Spleen (tissue), 11 donors: ENCODE data around the gene C1QBP. TPM values are rescaled to one million over a fixed set of nuclear protein-coding genes. Genes with fewer than 3 reads are reported as not detected.

ENCODE experiments used
- DNase-seq: peaks from one replicate; pipeline ENCODE4 v3.0.0-alpha.2; 2020
- H3K27ac ChIP-seq, 8 donors: fragments of 200-600 bp; sonication (generic) in 7 of 8; 1 replicate in 4 of 8; 2 replicates in 4 of 8; pipeline versions ENCODE4 v1.5.0 to v1.8.0; 2016 to 2021; ENCODE audit warnings: inconsistent platforms in 4 of 8, mild to moderate bottlenecking in 4 of 8, moderate library complexity in 1 of 8
- H3K27me3 ChIP-seq, 7 donors: fragments of 200-600 bp; sonication (generic) in 6 of 7; replicated peaks in 1 of 7; 1 replicate in 4 of 7; 2 replicates in 3 of 7; pipeline versions ENCODE4 v1.5.0 to v1.8.0; 2016 to 2021; ENCODE audit warnings: inconsistent platforms in 3 of 7, mild to moderate bottlenecking in 1 of 7
- H3K36me3 ChIP-seq, 6 donors: fragments of 200-600 bp; sonication (generic) in 5 of 6; 1 replicate in 4 of 6; 2 replicates in 2 of 6; pipeline versions ENCODE4 v1.5.0 to v1.8.0; 2016 to 2021; ENCODE audit warnings: inconsistent platforms in 2 of 6
- H3K4me1 ChIP-seq, 6 donors: fragments of 200-600 bp; sonication (generic) in 5 of 6; 1 replicate in 3 of 6; 2 replicates in 3 of 6; pipeline versions ENCODE4 v1.5.0 to v1.8.0; 2016 to 2021; ENCODE audit warnings: inconsistent platforms in 3 of 6
- H3K4me3 ChIP-seq, 8 donors: fragments of 200-600 bp; sonication (generic) in 7 of 8; 1 replicate in 4 of 8; 2 replicates in 4 of 8; pipeline versions ENCODE4 v1.5.0 to v1.8.0; 2016 to 2021; ENCODE audit warnings: inconsistent platforms in 4 of 8, mild to moderate bottlenecking in 4 of 8, moderate library complexity in 2 of 8
- H3K9me3 ChIP-seq, 8 donors: fragments of 200-600 bp; sonication (generic) in 7 of 8; 1 replicate in 4 of 8; 2 replicates in 4 of 8; pipeline versions ENCODE4 v1.5.0 to v1.8.0; 2016 to 2021; ENCODE audit warnings: inconsistent platforms in 4 of 8
- POLR2A ChIP-seq, 3 donors: fragments of 450-650 bp; IDR thresholded peaks; one replicate each; pipeline ENCODE4 v1.5.1; 2017; ENCODE audit warnings: antibody characterized with exemption in 3 of 3, mild to moderate bottlenecking in 1 of 3
- POLR2AphosphoS5 ChIP-seq, 3 donors: sonication (generic); formaldehyde crosslinking; IDR thresholded peaks; one replicate each; pipeline ENCODE4 v1.5.1; 2017; ENCODE audit warnings: antibody characterized with exemption in 3 of 3
- WGBS, 5 donors: extraction: QIAGEN DNeasy Blood & Tissue Kit in 3 of 5; methylation state at CpG; one replicate each; pipeline versions ENCODE4 v1.1.5 to v1.1.7; 2013 to 2018; 5-methylcytosine and 5-hydroxymethylcytosine counted together
- intact Hi-C: fragments of 100-400 bp; cut with DNase I; formaldehyde crosslinking; loops from one replicate; pipeline ENCODE4 v1.15.0; 2023; ENCODE audit warnings: low total_unique reads
- polyA plus RNA-seq, 3 donors: library from polyadenylated mRNA; stranded (reverse); fragments of 200-250 nt; gene quantifications; one replicate each; pipeline ENCODE4 v1.2.1, GENCODE V29; 2013
- total RNA-seq, 7 donors: library from RNA; depleted of rRNA in 3 of 7; stranded (reverse); fragments of >200 nt in 3 of 7; fragmentation: NEBNext Ultra II Directional in 4 of 7; extraction: Animal tissue kit (Norgen Biotek cat#: 25700) in 4 of 7; gene quantifications; one replicate each; pipeline versions ENCODE4 v1.1.0 to v1.2.1, GENCODE V29; 2016 to 2021
- TF ChIP-seq, protein P1 (sequence below), 11 experiments: fragments of 200-600 bp in 7 of 11; fragments of 450-650 bp in 4 of 11; sonication (generic) in 4 of 11; IDR thresholded peaks in 8 of 11; conservative IDR thresholded peaks in 3 of 11; 1 replicate in 7 of 11; 2 replicates in 4 of 11; pipeline versions ENCODE4 v1.4.0 to v1.8.0; 2016 to 2021; ENCODE audit warnings: antibody characterized with exemption in 11 of 11, inconsistent platforms in 4 of 11, mild to moderate bottlenecking in 1 of 11
- donor health status: healthy with polysubstance abuse.
- donor health status: DM: no; HTN: no; CAD: no; lungs with moderate emphysema.
- donor health status: DM: no; HTN: no; CAD: no.
- donor health status: Bipolar disorder and iron deficiency.
- donor health status: healthy.
- donor health status: DM: no; HTN: no; CAD: no.
- donor health status: DM: yes; HTN: yes; CAD: no.

C1QBP gene
- total and polyA plus RNA-seq, 10 donors = 63.9 to 188 (median 97.4) TPM

DNA sequence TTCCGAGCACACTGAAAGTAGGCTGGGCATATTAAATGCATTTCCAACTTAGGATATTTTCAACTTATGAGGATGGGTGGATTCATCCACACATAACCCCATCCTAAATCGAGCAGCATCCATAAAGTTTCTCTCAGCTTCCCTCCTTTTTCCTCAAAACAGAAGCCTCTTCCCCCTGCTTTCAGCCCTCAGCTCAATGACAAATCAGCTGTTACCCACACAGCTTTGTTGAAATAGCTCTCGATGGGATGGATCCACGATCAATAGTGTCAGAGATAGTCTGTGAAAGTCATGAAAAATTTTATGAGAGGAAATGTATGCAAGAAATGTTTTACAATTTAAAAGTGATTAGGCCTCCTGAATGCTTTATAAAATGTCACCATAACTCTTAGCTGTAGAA lies 27.3 kb upstream of the C1QBP start:
- Histone ChIP-seq H3K9me3 (no peaks in the 10 kb centered on the region), H3K4me1 (peaks cover 19 to 60% (median 29%) of the 10 kb centered on the region in 6 donors), H3K27me3 (no peaks in the 10 kb centered on the region), H3K36me3 (peaks cover 0 to 26% (median 7%) of the 10 kb centered on the region in 6 donors), H3K27ac (no peak overlapping the region), H3K4me3 (peak overlapping the region in 1 of 8 donors; percentile 100)
- 90 to 96% (median 93%) methylated on average over 4 of the region's 4 CpGs for WGBS, 5 donors
- no peak for TF ChIP-seq POLR2AphosphoS5 (IDR thresholded peaks at IDR 0.05)
- TF ChIP-seq, protein P1, sequence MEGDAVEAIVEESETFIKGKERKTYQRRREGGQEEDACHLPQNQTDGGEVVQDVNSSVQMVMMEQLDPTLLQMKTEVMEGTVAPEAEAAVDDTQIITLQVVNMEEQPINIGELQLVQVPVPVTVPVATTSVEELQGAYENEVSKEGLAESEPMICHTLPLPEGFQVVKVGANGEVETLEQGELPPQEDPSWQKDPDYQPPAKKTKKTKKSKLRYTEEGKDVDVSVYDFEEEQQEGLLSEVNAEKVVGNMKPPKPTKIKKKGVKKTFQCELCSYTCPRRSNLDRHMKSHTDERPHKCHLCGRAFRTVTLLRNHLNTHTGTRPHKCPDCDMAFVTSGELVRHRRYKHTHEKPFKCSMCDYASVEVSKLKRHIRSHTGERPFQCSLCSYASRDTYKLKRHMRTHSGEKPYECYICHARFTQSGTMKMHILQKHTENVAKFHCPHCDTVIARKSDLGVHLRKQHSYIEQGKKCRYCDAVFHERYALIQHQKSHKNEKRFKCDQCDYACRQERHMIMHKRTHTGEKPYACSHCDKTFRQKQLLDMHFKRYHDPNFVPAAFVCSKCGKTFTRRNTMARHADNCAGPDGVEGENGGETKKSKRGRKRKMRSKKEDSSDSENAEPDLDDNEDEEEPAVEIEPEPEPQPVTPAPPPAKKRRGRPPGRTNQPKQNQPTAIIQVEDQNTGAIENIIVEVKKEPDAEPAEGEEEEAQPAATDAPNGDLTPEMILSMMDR (IDR thresholded peaks at IDR 0.05 in 8 of 11, conservative IDR thresholded peaks at IDR 0.05 in 3 of 11) = no peak
- TF ChIP-seq POLR2A (IDR thresholded peaks at IDR 0.05) = no peak
- intact Hi-C loops = no loop called here
- DNase-seq = no peak

DNA sequence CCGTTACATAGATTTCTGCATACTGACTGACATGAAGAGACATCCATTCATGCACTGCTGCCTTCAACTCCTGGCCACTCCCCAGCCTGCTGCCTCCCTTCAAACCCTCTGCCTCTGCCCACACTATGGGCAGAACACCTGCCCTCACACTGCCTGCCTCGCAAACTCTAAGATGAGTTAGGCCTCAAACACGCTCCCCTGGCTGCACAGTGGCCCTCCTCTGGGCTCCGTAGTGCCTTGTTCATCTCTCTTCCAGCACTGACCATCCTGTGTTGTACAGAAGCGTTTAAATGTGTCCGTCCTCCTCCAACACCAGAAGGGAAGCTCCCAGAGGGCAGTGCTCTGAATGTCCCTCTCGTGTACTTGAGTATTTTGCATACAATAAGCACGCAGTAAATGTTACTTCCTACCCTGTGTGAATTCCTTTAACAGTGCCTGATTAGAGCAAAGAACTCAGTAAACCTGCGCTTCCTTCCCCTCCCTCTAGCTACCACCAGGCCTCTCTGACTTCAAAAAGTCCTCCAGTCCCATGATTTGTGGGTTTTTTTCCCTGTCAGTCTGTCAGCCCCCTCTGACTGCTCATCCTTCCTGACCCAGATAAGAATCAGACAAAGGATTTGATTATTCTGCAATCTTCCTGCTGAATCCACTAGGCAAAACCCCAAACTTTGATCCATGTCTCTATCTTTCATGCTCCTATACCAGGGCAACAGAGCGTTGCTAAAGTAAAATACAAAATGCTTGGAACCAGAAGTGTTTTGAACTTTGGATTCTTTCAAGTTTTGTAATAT lies 26.0 kb upstream of the C1QBP start:
- no peak for DNase-seq
- intact Hi-C loops = no loop called here
- WGBS, 5 donors = 84 to 88% (median 86%) methylated on average over 10 of the region's 10 CpGs

DNA sequence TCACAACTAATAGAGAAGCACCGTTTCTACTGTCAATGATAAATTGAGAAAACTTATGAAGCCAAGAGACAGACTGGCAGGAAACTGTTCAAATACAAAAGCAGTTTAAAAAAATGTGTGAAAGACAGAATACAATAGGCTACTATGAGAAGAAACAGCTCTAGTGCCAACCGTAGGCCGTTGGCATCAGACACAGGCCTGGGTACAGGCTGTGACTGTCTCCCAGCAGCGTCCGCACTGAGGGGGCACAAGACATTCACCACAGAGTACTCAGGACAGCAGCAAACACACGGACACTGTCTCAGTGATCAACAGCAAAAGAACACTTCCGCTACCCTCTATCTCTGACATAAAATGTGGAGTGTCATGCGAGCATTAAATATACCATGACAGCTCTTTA lies 7.8 kb upstream of the C1QBP start:
- no peaks in the 10 kb centered on the region for H3K9me3 ChIP-seq
- no peaks in the 10 kb centered on the region for H3K4me1 ChIP-seq
- peaks cover 8 to 99% (median 77%) of the 10 kb centered on the region in 6 donors for H3K36me3 ChIP-seq
- no peak for DNase-seq
- whole genome bisulfite sequencing, 5 donors = 91 to 98% (median 93%) methylated on average over 8 of the region's 8 CpGs
- no peak for TF ChIP-seq POLR2A (IDR thresholded peaks at IDR 0.05)
- no peak for TF ChIP-seq POLR2AphosphoS5 (IDR thresholded peaks at IDR 0.05)
- H3K4me3 ChIP-seq = no peak overlapping the region
- H3K27ac ChIP-seq = no peak overlapping the region
- intact Hi-C loops = no loop called here
- no peaks in the 10 kb centered on the region for H3K27me3 ChIP-seq

More for the DNA sequence above, 26.0 kb upstream of the C1QBP start:
- TF ChIP-seq, protein P1 (IDR thresholded peaks at IDR 0.05 in 8 of 11, conservative IDR thresholded peaks at IDR 0.05 in 3 of 11) = no peak
- no peak for TF ChIP-seq POLR2A (IDR thresholded peaks at IDR 0.05)
- TF ChIP-seq POLR2AphosphoS5 (IDR thresholded peaks at IDR 0.05) = no peak
- Histone ChIP-seq H3K27me3 (no peaks in the 10 kb centered on the region), H3K4me1 (peaks cover 19 to 60% (median 29%) of the 10 kb centered on the region in 6 donors), H3K9me3 (no peaks in the 10 kb centered on the region), H3K4me3 (no peak overlapping the region), H3K27ac (no peak overlapping the region), H3K36me3 (peaks cover 0 to 37% (median 20%) of the 10 kb centered on the region in 6 donors)

DNA sequence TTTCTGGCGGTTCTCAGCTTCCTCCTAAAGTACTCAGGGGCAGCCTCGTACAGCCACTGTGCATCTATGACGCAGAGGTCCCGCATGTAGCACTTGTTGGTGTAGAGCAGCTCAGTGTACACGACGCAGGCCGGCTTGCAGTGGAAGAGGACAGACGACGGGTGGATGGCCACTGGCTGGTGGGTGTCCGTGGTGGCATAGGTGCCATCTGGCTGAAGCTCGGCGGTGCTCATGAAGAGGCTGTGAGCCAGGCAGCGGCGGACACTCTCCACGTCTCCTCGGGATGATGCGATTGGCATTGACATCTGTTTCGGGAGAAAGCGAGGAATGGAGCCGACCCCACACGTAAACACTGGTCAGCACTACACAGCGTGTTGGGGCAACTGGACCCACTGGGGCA lies 5.3 kb upstream of the C1QBP start:
- Histone ChIP-seq H3K4me3 (no peak overlapping the region), H3K36me3 (peaks cover 4 to 84% (median 55%) of the 10 kb centered on the region in 6 donors), H3K4me1 (peaks cover 0 to 8% (median 7%) of the 10 kb centered on the region in 6 donors), H3K9me3 (no peaks in the 10 kb centered on the region), H3K27ac (no peak overlapping the region), H3K27me3 (no peaks in the 10 kb centered on the region)
- DNase-seq = no peak
- intact Hi-C loops = no loop called here
- TF ChIP-seq, protein P1 (IDR thresholded peaks at IDR 0.05 in 8 of 11, conservative IDR thresholded peaks at IDR 0.05 in 3 of 11) = no peak
- no peak for TF ChIP-seq POLR2A (IDR thresholded peaks at IDR 0.05)
- TF ChIP-seq POLR2AphosphoS5 (IDR thresholded peaks at IDR 0.05) = no peak
- WGBS, 5 donors = 92 to 97% (median 94%) methylated on average over 22 of the region's 22 CpGs
